HG02885 (cell line): ENCODE results near the gene TARS3.
"Not testable (repeated sequence)": the region's sequence is repeated elsewhere in the genome, so short reads cannot be mapped to it uniquely, and the experiment has no call there.

Experiments
- ATAC-seq: cut with Tn5 transposase; IDR thresholded peaks from one replicate; pipeline ENCODE4 v1.9.1; 2021; ENCODE audit warnings: mild to moderate bottlenecking; ENCODE audit not compliant: unreplicated experiment, poor library complexity

TARS3 gene

GRCh38 chr15:101723874-101724674 is at the start of gene TARS3:
TARS3 (minus strand) TSS chr15:101724473; CDS start chr15:101724387, 86 bp downstream.
- peak; percentile 87 for ATAC-seq

GRCh38 chr15:101773496-101774100 is 49.3 kb upstream of the TARS3 start:
- ATAC-seq, result no peak

GRCh38 chr15:101772921-101773320 is 48.6 kb upstream of the TARS3 start:
- no peak for ATAC-seq

- ATAC-seq, result peak; percentile 56
Observed at GRCh38 chr15:101767083-101767640, 42.9 kb upstream of the TARS3 start.

GRCh38 chr15:101765772-101766456 is 41.6 kb upstream of the TARS3 start:
- ATAC-seq, result no peak

GRCh38 chr15:101765340-101765671 is 41.0 kb upstream of the TARS3 start:
- ATAC-seq, result not testable (repeated sequence)

GRCh38 chr15:101764669-101765339 is 40.5 kb upstream of the TARS3 start:
- ATAC-seq, result not testable (repeated sequence)

GRCh38 chr15:101746716-101747082 is 22.4 kb upstream of the TARS3 start:
- peak; percentile 37 for ATAC-seq

- ATAC-seq, result not testable (repeated sequence)
Observed at GRCh38 chr15:101734837-101735236, 10.6 kb upstream of the TARS3 start.

GRCh38 chr15:101733545-101733944 is 9.3 kb upstream of the TARS3 start:
- ATAC-seq, result no peak

- ATAC-seq, result no peak
Observed at GRCh38 chr15:101732772-101733171, 8.5 kb upstream of the TARS3 start.

GRCh38 chr15:101731746-101732145 is 7.5 kb upstream of the TARS3 start:
- ATAC-seq, result no peak

GRCh38 chr15:101727186-101727585 is 2.9 kb upstream of the TARS3 start:
- ATAC-seq, result no peak

GRCh38 chr15:101725073-101725472 is 800 bp upstream of the TARS3 start:
- no peak for ATAC-seq

GRCh38 chr15:101724675-101725005 is 367 bp upstream of the TARS3 start:
- ATAC-seq, result no peak

GRCh38 chr15:101723171-101723873 is 951 bp downstream of the TARS3 start:
- peak; percentile 51 for ATAC-seq

- no peak for ATAC-seq
Observed at GRCh38 chr15:101718896-101719295, 5.4 kb downstream of the TARS3 start.

GRCh38 chr15:101712078-101712477 is 12.2 kb downstream of the TARS3 start:
- no peak for ATAC-seq

- ATAC-seq, result no peak
Observed at GRCh38 chr15:101710806-101711205, 13.5 kb downstream of the TARS3 start.

- no peak for ATAC-seq
Observed at GRCh38 chr15:101709466-101709865, 14.8 kb downstream of the TARS3 start.
